ENCODE results near the gene INAFM2. TPM values are rescaled to one million over a fixed set of nuclear protein-coding genes. Genes with fewer than 3 reads are reported as not detected.

INAFM2 gene
- total RNA-seq, 1 experiment from 2014 or later, result 14.3 TPM

DNA sequence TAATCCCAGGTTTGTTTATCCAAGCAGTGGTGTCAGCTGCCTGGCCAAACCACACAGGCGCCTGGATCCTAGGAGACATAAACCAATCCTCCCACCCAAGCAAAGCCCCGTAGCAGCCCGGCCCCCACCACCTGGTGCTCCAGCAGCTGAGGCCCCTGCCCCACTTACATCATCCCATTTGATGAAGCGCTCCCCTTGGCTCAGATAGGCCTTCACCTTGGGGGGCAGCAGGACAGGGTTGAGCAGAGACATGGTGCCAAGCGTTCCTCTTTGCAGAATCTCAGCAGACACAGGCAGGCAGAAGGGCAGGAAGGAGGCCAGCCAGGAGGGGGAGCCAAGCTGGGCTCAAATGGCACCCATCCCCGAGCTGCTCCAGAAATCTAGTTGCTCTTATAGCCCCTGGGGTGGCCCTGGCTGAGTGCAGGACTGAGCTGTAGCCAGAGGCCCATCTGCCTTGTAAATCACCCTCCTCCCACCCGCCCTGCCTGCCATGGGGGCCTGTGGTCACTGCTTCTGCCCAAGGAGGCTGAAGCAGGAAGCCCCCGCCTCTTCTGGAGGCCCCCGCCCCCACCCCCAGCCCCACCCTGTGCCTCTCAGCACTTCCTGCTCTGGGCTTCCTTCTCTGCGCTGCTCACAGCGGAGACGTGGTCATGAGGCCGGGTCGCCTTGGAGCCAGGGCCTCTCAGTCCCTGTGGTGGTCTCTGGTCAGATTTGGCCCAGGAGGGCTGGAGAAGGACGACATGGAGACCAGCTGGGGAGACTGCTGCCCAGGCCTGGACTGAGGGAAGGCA is 15.9 kb upstream of the INAFM2 start, which contains the start of gene PLCB2:
Gene PLCB2 (minus strand): TSS at position 515 of the 791 bp plus-strand sequence. CDS start 263 bp downstream, at position 252.
- H3K4me3 Mint-ChIP-seq (ENCODE audit: low read depth, unreplicated experiment), result peak within 1 kb of the TSS; percentile 63
- H3K36me3 Mint-ChIP-seq (ENCODE audit: insufficient read depth, unreplicated experiment), result peaks cover 11% of the 10 kb centered on the region
- TF ChIP-seq CTCF (IDR thresholded peaks at IDR 0.05; ENCODE audit: unreplicated experiment), result no peak
- peak; percentile 50 for DNase-seq
- CTCF ChIA-PET, result interaction anchor here (0.7 to 5.8 kb wide), 7 partner anchors 12 to 34 kb away, joined by 3 to 25 read pairs (median 3); partner anchors contain the start of gene CCDC9B
- peak within 1 kb of the TSS; percentile 71 for H3K27ac Mint-ChIP-seq (ENCODE audit: unreplicated experiment)
- H3K4me1 Mint-ChIP-seq (ENCODE audit: low read depth, unreplicated experiment), result peaks cover 17% of the 10 kb centered on the region
- H3K9me3 Mint-ChIP-seq (ENCODE audit: low read depth, unreplicated experiment), result no peaks in the 10 kb centered on the region
- intact Hi-C loops (cut with micrococcal nuclease; ENCODE audit: unreplicated experiment), result no loop called here
- no peaks in the 10 kb centered on the region for H3K27me3 Mint-ChIP-seq (ENCODE audit: unreplicated experiment)
- no TSS peak for BruUV-seq (replicated peaks)

DNA sequence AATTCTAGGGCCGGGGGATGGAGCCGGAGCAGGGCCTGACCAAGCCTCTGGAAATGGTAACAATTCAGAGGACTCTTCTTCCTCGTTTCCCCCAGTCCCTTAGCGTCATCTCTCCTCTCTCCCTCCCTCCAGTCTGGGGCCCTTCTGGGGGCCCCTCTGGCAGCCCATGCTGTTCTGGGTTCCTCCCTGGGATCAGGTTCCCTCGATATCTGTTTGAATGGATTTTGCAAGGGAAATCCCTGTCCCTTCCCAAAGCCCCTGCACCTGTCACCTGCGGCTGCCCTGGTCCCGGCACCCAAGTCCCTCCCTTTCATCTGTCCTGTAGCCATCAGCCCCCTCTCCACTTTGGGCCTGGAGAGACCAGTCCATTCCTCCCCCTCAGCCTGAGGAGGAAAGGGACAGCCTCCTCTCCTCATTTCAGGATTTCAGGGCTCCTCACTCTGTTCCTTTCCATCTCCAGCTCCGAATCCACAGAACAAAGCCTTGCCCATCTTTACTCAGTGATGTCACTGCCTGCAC is 14.1 kb upstream of the INAFM2 start:
- peak overlapping the region; percentile 63 for H3K4me3 Mint-ChIP-seq (ENCODE audit: low read depth, unreplicated experiment)
- intact Hi-C loops (cut with micrococcal nuclease; ENCODE audit: unreplicated experiment), result no loop called here
- no peak for DNase-seq
- no TSS peak for BruUV-seq (replicated peaks)
- CTCF ChIA-PET, result interaction anchor here (0.6 to 5.8 kb wide), 5 partner anchors 14 to 131 kb away, joined by 3 to 25 read pairs (median 5); partner anchors contain the start of genes ANKRD63, BAHD1 and INAFM2
- peaks cover 17% of the 10 kb centered on the region for H3K4me1 Mint-ChIP-seq (ENCODE audit: low read depth, unreplicated experiment)
- peak overlapping the region; percentile 71 for H3K27ac Mint-ChIP-seq (ENCODE audit: unreplicated experiment)
- no peaks in the 10 kb centered on the region for H3K27me3 Mint-ChIP-seq (ENCODE audit: unreplicated experiment)
- H3K36me3 Mint-ChIP-seq (ENCODE audit: insufficient read depth, unreplicated experiment), result peaks cover 6% of the 10 kb centered on the region
- no peak for TF ChIP-seq CTCF (IDR thresholded peaks at IDR 0.05; ENCODE audit: unreplicated experiment)
- H3K9me3 Mint-ChIP-seq (ENCODE audit: low read depth, unreplicated experiment), result no peaks in the 10 kb centered on the region

- intact Hi-C loops (cut with micrococcal nuclease; ENCODE audit: unreplicated experiment), result loop anchor here (1.0 kb wide), 1 partner anchor 31 kb away; no protein-coding TSS in a partner anchor
- BruUV-seq (replicated peaks), result no TSS peak
- H3K4me1 Mint-ChIP-seq (ENCODE audit: low read depth, unreplicated experiment), result peaks cover 17% of the 10 kb centered on the region
- CTCF ChIA-PET, result interaction anchor here (0.6 to 5.8 kb wide), 3 partner anchors 21 to 31 kb away, joined by 3 to 25 read pairs (median 17); partner anchors contain the start of gene ANKRD63
- no peak overlapping the region for H3K4me3 Mint-ChIP-seq (ENCODE audit: low read depth, unreplicated experiment)
- peak; percentile 37 for TF ChIP-seq CTCF (IDR thresholded peaks at IDR 0.05; ENCODE audit: unreplicated experiment)
- no peaks in the 10 kb centered on the region for H3K9me3 Mint-ChIP-seq (ENCODE audit: low read depth, unreplicated experiment)
- peaks cover 6% of the 10 kb centered on the region for H3K36me3 Mint-ChIP-seq (ENCODE audit: insufficient read depth, unreplicated experiment)
- H3K27me3 Mint-ChIP-seq (ENCODE audit: unreplicated experiment), result no peaks in the 10 kb centered on the region
- no peak overlapping the region for H3K27ac Mint-ChIP-seq (ENCODE audit: unreplicated experiment)
- peak; percentile 70 for DNase-seq
Observed at GRCh38 chr15:40310001-40310959, 13.2 kb upstream of the INAFM2 start.

GRCh38 chr15:40310993-40311392 is 12.5 kb upstream of the INAFM2 start:
- H3K27ac Mint-ChIP-seq (ENCODE audit: unreplicated experiment), result no peak overlapping the region
- peaks cover 17% of the 10 kb centered on the region for H3K4me1 Mint-ChIP-seq (ENCODE audit: low read depth, unreplicated experiment)
- intact Hi-C loops (cut with micrococcal nuclease; ENCODE audit: unreplicated experiment), result loop anchor here (1.0 kb wide), 1 partner anchor 32 kb away; no protein-coding TSS in a partner anchor
- no peak for DNase-seq
- H3K9me3 Mint-ChIP-seq (ENCODE audit: low read depth, unreplicated experiment), result no peaks in the 10 kb centered on the region
- TF ChIP-seq CTCF (IDR thresholded peaks at IDR 0.05; ENCODE audit: unreplicated experiment), result no peak
- no TSS peak for BruUV-seq (replicated peaks)
- CTCF ChIA-PET, result interaction anchor here (0.7 to 5.8 kb wide), 2 partner anchors 22 to 563 kb away, joined by 6 to 25 read pairs; no protein-coding TSS in a partner anchor
- H3K27me3 Mint-ChIP-seq (ENCODE audit: unreplicated experiment), result no peaks in the 10 kb centered on the region
- no peak overlapping the region for H3K4me3 Mint-ChIP-seq (ENCODE audit: low read depth, unreplicated experiment)
- H3K36me3 Mint-ChIP-seq (ENCODE audit: insufficient read depth, unreplicated experiment), result peaks cover 6% of the 10 kb centered on the region

Measured in Calu3 (cell line).